ENCODE measurements around the gene SLC9A9.

DNA sequence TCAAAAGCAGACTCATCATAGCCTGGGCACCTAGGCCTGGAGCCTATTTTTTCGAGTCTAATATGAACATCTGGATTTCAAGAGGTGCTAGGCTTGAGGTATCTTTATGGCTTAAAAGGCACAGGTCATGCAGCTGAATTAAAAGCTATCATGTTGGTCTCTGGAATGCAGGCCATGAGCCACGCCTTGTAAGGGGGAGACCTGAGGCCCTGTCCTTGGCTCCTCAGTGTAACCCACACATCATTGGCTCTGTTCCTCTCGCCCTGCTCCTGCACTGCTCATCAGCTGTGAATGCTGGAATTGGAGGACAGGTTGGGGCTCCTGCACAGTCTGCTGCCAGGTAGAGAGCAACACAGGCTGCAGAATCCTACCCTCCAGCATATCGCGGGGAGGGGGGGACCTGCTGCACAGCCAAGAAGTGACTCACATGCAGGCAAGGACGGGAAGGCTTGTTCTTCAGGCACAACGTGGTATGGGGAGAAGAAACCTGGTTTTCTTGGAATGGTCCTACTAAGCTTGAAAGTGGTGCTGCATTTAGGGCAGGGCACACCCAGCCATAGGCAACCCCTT, 582.7 kb downstream of the SLC9A9 start:
- TF ChIP-seq, protein P1, sequence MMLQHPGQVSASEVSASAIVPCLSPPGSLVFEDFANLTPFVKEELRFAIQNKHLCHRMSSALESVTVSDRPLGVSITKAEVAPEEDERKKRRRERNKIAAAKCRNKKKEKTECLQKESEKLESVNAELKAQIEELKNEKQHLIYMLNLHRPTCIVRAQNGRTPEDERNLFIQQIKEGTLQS (IDR thresholded peaks at IDR 0.05), result no peak
- TF ChIP-seq, protein P2, sequence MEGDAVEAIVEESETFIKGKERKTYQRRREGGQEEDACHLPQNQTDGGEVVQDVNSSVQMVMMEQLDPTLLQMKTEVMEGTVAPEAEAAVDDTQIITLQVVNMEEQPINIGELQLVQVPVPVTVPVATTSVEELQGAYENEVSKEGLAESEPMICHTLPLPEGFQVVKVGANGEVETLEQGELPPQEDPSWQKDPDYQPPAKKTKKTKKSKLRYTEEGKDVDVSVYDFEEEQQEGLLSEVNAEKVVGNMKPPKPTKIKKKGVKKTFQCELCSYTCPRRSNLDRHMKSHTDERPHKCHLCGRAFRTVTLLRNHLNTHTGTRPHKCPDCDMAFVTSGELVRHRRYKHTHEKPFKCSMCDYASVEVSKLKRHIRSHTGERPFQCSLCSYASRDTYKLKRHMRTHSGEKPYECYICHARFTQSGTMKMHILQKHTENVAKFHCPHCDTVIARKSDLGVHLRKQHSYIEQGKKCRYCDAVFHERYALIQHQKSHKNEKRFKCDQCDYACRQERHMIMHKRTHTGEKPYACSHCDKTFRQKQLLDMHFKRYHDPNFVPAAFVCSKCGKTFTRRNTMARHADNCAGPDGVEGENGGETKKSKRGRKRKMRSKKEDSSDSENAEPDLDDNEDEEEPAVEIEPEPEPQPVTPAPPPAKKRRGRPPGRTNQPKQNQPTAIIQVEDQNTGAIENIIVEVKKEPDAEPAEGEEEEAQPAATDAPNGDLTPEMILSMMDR (IDR thresholded peaks at IDR 0.05; ENCODE audit: low read depth, low read length, missing input control), result no peak
- TF ChIP-seq TAF1 (conservative IDR thresholded peaks at IDR 0.05), result no peak
- TF ChIP-seq, protein P3, sequence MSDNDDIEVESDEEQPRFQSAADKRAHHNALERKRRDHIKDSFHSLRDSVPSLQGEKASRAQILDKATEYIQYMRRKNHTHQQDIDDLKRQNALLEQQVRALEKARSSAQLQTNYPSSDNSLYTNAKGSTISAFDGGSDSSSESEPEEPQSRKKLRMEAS (IDR thresholded peaks at IDR 0.05), result no peak
